ENCODE measurements around the gene MAF. TPM values are rescaled to one million over a fixed set of nuclear protein-coding genes. Genes with fewer than 3 reads are reported as not detected.

Gene MAF
- total RNA-seq, 1 donor from 2014 or later, result 60.0 TPM

DNA sequence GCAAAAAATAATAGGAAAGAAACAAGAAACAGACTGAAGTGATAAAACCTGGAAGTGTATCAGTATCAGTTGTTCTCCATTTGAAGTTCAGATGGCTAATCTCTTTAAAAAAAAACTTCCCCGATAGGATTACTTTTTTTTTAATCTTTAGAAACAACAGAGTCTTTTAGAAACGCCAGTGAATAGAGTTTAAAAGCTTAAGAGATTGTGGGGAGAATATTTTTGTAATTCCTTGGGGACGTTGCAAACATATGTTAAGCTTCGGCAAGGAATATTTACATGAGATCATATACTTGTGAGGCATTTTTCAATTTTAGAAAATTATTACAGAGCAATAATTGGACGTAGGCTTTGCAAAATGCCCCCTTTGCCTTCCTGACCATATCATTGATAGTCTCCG is 13.2 kb downstream of the MAF start:
- Histone ChIP-seq H3K36me3 (no peaks in the 10 kb centered on the region), H3K4me3 (no peak overlapping the region), H3K27me3 (ENCODE audit: low read depth) (peaks cover 7% of the 10 kb centered on the region), H3K4me1 (peaks cover 11% of the 10 kb centered on the region), H3K9me3 (no peaks in the 10 kb centered on the region), H3K27ac (no peak overlapping the region)
- intact Hi-C loops (cut with DNase I), result no loop called here
- TF ChIP-seq, protein P1, sequence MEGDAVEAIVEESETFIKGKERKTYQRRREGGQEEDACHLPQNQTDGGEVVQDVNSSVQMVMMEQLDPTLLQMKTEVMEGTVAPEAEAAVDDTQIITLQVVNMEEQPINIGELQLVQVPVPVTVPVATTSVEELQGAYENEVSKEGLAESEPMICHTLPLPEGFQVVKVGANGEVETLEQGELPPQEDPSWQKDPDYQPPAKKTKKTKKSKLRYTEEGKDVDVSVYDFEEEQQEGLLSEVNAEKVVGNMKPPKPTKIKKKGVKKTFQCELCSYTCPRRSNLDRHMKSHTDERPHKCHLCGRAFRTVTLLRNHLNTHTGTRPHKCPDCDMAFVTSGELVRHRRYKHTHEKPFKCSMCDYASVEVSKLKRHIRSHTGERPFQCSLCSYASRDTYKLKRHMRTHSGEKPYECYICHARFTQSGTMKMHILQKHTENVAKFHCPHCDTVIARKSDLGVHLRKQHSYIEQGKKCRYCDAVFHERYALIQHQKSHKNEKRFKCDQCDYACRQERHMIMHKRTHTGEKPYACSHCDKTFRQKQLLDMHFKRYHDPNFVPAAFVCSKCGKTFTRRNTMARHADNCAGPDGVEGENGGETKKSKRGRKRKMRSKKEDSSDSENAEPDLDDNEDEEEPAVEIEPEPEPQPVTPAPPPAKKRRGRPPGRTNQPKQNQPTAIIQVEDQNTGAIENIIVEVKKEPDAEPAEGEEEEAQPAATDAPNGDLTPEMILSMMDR (IDR thresholded peaks at IDR 0.05), result no peak
- DNase-seq, result no peak
- ATAC-seq, result no peak

- Histone ChIP-seq H3K27me3 (ENCODE audit: low read depth) (no peaks in the 10 kb centered on the region), H3K36me3 (no peaks in the 10 kb centered on the region), H3K4me3 (no peak overlapping the region), H3K27ac (no peak overlapping the region), H3K4me1 (no peaks in the 10 kb centered on the region), H3K9me3 (no peaks in the 10 kb centered on the region)
- intact Hi-C loops (cut with DNase I), result no loop called here
- DNase-seq (no peak), ATAC-seq (no peak)
- TF ChIP-seq, protein P1 (IDR thresholded peaks at IDR 0.05), result no peak
Observed at GRCh38 chr16:79582789-79583188, 17.7 kb downstream of the MAF start.

DNA sequence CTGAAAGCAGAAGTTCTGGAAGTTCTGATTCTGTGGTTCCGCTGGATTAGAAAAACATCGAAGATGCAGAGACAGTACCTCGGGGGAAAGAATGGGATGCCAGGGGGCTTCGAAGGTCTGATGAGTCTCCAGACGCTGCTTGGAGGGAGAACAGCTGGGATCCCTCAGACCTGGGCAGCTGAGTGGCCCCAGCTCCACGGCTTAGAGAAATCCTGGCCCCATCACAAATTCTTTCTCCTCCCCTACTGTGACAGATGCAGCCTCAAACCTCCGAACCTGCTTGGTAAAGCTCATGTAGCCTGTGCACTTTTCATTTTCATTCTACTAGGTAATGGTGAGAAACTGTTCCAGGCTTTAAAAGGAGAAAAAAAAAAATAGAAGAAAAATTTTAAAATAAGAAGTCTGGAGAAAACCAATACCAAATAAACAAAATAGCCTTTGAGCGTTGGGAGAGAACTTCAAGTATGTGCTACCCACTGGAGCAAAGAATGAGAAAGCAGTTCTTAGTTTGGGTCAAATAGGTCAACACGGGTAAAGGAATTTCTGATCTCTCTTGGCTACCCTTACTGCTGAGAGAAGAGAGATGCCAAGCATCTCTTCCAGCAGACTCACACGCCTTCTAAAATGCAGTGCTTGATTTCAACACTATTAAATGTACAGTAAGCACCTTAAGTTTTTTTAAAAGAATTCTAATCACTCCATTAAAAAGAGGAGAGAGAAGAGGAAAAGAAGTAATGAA is 19.9 kb downstream of the MAF start:
- ATAC-seq (no peak), DNase-seq (no peak)
- TF ChIP-seq, protein P1 (IDR thresholded peaks at IDR 0.05), result no peak
- Histone ChIP-seq H3K9me3 (no peaks in the 10 kb centered on the region), H3K36me3 (no peaks in the 10 kb centered on the region), H3K27ac (no peak overlapping the region), H3K4me3 (no peak overlapping the region), H3K4me1 (no peaks in the 10 kb centered on the region), H3K27me3 (ENCODE audit: low read depth) (no peaks in the 10 kb centered on the region)
- intact Hi-C loops (cut with DNase I), result no loop called here

DNA sequence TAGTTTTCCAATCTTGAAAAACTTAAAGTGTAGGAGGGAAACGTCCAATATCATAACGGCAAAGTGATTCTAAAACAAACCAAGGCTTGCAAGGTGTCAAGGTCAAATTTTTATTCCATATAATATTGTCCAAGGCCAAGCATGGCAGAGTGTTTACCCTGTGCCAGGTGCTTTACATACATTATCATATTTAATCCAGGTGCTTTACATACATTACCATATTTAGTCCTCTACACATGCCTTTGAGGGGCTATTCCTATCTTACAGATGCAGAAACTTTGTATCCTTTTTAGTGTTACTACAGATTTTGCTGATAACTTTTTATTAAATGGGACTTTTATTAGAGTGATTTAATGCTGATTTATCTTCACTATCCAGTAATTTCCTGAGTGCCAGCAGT is 23.9 kb downstream of the MAF start:
- H3K27ac ChIP-seq, result no peak overlapping the region
- intact Hi-C loops (cut with DNase I), result no loop called here
- ATAC-seq, result no peak
- no peak for DNase-seq
- no peak overlapping the region for H3K4me3 ChIP-seq
- no peaks in the 10 kb centered on the region for H3K27me3 ChIP-seq (ENCODE audit: low read depth)
- H3K36me3 ChIP-seq, result no peaks in the 10 kb centered on the region
- no peaks in the 10 kb centered on the region for H3K4me1 ChIP-seq
- no peaks in the 10 kb centered on the region for H3K9me3 ChIP-seq
- TF ChIP-seq, protein P1 (IDR thresholded peaks at IDR 0.05), result no peak

GRCh38 chr16:79573884-79574283 is 26.7 kb downstream of the MAF start:
- intact Hi-C loops (cut with DNase I), result no loop called here
- H3K27me3 ChIP-seq (ENCODE audit: low read depth), result no peaks in the 10 kb centered on the region
- DNase-seq (no peak), ATAC-seq (no peak)
- H3K36me3 ChIP-seq, result no peaks in the 10 kb centered on the region
- H3K4me1 ChIP-seq, result no peaks in the 10 kb centered on the region
- H3K9me3 ChIP-seq, result no peaks in the 10 kb centered on the region
- TF ChIP-seq, protein P1 (IDR thresholded peaks at IDR 0.05), result no peak
- no peak overlapping the region for H3K4me3 ChIP-seq
- no peak overlapping the region for H3K27ac ChIP-seq

All from lower lobe of right lung (tissue), 2 donors.